Bronchial epithelial cell (primary cell): ENCODE results near the gene UCN3. TPM values are rescaled to one million over a fixed set of nuclear protein-coding genes. Genes with fewer than 3 reads are reported as not detected.

Experiments used
- DNase-seq: peaks from one replicate; pipeline ENCODE4 v3.0.0-alpha.2; 2010; ENCODE audit warnings: low read depth
- FAIRE-seq: peaks from 2 replicates; lab custom pipeline; 2011; peaks lifted over from hg19 to GRCh38; lab: Jason Lieb, UNC
- H3K27me3 ChIP-seq: 2 replicates; pipeline ENCODE4 v1.5.1; 2011; ENCODE audit warnings: low read length; ENCODE audit not compliant: control insufficient read depth, insufficient read depth
- H3K36me3 ChIP-seq: 2 replicates; pipeline ENCODE4 v1.5.1; 2011; ENCODE audit warnings: low read length; ENCODE audit not compliant: control insufficient read depth, insufficient read depth
- H3K4me3 ChIP-seq: 2 replicates; pipeline ENCODE4 v1.5.1; 2011; ENCODE audit warnings: mild to moderate bottlenecking, low read depth, low read length, control low read depth
- total RNA-seq: library from RNA; depleted of rRNA; stranded (reverse); fragments of >200 nt; gene quantifications from 2 replicates; pipeline ENCODE4 v1.2.1, GENCODE V29; 2014
- TF ChIP-seq, protein P1 (sequence below): IDR thresholded peaks from 2 replicates; pipeline ENCODE4 v1.5.1; 2011; ENCODE audit warnings: mild to moderate bottlenecking, moderate library complexity, low read length, control low read depth, inconsistent platforms; ENCODE audit not compliant: insufficient read depth, severe bottlenecking

Gene UCN3
- total RNA-seq, 1 donor from 2014 or later: not detected

DNA sequence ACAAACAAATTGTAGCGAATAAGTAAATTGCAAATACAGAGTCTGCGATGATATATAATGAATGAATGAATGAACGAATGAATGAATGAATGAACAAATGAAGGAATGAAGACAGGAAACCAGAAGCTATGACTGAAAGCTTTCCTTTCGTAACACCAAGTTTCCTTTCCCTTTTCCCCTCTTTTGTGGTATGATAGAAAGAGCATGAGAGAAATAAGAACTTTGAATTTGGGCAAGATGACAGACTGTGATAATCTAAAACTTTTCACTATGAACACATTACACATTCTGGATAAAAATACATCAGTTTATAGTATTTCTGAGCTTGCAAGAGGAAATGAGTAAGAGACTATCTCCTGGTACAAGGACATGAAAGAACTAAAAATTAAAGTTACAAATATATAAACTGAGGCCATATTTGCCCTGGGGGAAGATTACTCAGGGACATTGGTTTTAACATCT is 8.4 kb upstream of the UCN3 start:
- Histone ChIP-seq H3K4me3 (no peak overlapping the region), H3K27me3 (no peaks in the 10 kb centered on the region), H3K36me3 (no peaks in the 10 kb centered on the region)
- no peak for FAIRE-seq
- TF ChIP-seq, protein P1, sequence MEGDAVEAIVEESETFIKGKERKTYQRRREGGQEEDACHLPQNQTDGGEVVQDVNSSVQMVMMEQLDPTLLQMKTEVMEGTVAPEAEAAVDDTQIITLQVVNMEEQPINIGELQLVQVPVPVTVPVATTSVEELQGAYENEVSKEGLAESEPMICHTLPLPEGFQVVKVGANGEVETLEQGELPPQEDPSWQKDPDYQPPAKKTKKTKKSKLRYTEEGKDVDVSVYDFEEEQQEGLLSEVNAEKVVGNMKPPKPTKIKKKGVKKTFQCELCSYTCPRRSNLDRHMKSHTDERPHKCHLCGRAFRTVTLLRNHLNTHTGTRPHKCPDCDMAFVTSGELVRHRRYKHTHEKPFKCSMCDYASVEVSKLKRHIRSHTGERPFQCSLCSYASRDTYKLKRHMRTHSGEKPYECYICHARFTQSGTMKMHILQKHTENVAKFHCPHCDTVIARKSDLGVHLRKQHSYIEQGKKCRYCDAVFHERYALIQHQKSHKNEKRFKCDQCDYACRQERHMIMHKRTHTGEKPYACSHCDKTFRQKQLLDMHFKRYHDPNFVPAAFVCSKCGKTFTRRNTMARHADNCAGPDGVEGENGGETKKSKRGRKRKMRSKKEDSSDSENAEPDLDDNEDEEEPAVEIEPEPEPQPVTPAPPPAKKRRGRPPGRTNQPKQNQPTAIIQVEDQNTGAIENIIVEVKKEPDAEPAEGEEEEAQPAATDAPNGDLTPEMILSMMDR: no peak
- no peak for DNase-seq

DNA sequence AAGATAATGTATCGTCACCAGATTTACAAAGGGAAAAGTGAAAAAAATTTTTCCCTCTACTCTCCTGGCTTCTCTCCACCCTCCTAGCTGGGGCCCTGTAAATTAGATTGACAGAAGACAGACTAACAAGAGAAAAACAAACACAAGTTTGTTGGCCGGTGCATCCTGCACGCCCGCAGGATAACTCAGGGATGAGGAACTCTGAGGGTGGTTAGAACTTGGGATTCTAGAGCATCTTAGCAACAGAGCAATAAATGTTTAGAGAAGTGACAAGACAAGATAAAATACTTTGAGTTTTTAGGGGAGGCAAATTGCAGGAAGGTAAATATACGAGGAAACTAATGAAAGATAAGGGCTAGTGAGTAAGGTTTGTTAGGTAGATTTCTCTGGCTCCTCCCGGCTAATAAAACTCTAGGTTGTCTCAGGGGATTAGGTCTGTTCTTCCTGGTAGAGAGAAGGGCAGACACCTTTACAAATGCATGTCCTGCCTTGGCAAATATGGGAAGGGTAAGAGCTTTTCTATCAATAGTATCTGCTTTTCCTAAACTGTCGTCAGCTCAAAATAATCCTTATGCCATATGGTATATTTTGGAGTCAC is 4.3 kb upstream of the UCN3 start:
- DNase-seq (no peak), FAIRE-seq (no peak)
- Histone ChIP-seq H3K27me3 (peaks cover 15% of the 10 kb centered on the region), H3K36me3 (no peaks in the 10 kb centered on the region), H3K4me3 (no peak overlapping the region)
- TF ChIP-seq, protein P1: no peak

DNA sequence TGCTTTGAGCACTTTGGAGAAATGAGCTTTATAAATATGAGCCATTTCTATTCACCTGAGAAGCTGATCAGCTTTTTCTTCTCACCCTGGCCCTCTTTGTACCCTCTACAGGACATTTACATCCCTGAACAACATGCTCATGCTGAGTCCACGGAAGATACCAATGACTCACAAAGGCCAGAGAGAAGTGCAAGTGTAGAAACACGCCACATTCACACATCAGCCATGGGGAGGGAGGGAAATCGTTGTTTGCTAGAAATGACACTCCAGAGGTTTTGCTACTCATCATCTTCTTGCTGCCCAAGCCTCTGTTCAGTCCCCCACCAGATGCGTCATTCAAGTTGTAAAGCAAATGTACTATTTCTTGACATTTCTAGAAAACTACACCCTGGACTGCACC is 2.8 kb upstream of the UCN3 start:
- Histone ChIP-seq H3K36me3 (no peaks in the 10 kb centered on the region), H3K27me3 (peaks cover 21% of the 10 kb centered on the region), H3K4me3 (no peak overlapping the region)
- no peak for DNase-seq
- peak; percentile 60 for FAIRE-seq
- TF ChIP-seq, protein P1: no peak

DNA sequence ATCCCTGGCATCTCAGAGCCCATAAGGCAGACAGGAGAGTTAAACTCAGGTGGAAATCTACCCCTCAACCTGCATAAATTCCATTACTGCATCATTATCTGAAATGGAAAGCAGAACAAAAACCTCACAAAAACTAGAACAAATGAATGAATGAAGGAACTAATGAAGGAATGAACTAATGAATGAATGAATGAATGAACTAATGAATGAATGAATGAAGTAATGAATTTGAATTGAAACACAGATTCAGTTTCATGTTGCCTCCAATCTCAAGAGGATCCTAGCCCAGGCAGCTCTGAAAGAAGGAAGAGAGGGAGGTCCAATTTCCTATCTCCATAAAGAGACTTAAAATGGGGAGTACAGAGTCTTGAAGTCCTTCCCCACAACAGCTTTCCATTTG is 1.9 kb upstream of the UCN3 start:
- DNase-seq (no peak), FAIRE-seq (no peak)
- H3K27me3 ChIP-seq: peaks cover 21% of the 10 kb centered on the region
- TF ChIP-seq, protein P1: no peak
- H3K36me3 ChIP-seq: no peaks in the 10 kb centered on the region
- no peak overlapping the region for H3K4me3 ChIP-seq

DNA sequence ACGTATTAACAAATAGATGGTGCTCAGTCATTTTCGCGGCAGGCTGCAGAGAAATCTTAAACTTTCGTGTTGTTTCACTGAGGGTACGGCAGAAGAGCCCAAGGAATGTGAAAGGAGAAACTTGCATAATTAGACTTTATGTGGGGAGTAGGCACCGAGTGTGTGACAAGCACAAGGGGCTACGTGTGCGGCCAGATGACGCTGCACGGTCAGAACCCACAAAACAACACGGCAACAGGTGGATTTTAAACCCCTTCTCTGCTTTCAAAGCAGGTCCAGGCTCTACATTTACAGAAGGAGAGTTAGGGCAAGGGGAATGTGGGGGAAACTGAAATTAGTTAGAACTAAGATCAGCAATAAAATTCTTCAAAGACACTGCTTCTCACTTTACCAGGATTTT is 392 bp upstream of the UCN3 start:
- DNase-seq: no peak
- TF ChIP-seq, protein P1: no peak
- H3K27me3 ChIP-seq: peaks cover 21% of the 10 kb centered on the region
- H3K36me3 ChIP-seq: no peaks in the 10 kb centered on the region
- FAIRE-seq: no peak
- no peak overlapping the region for H3K4me3 ChIP-seq

DNA sequence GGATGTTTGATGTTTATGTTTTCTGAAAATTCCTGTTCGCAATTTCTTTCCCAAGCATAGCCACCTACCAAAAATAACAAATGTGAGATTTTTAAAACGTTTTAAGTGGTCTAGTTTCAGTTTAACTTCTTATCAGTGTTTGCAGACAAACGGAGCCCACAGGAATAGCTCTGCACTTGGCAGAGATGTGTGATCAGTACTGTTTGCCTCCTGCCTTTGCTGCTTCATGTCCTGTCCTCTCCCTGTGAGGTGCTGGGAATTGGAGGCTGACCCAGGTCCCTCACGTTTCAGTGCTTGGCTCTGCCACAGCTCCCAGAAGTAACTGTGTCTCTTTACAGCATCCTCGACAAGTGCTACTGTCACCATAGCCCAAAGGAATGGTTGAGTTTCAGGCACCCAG is 1.2 kb downstream of the UCN3 start:
- peaks cover 21% of the 10 kb centered on the region for H3K27me3 ChIP-seq
- DNase-seq: no peak
- FAIRE-seq: no peak
- TF ChIP-seq, protein P1: no peak
- no peaks in the 10 kb centered on the region for H3K36me3 ChIP-seq
- H3K4me3 ChIP-seq: no peak overlapping the region
